SJSA1 (cell line): ENCODE measurements around the gene SCAMP4. TPM values are rescaled to one million over a fixed set of nuclear protein-coding genes. Genes with fewer than 3 reads are reported as not detected.
A peak's percentile ranks its signal among the peaks of the same experiment; 100 is the strongest.

Experiments
- DNase-seq, 2 experiments: peaks; one replicate each; pipeline ENCODE4 v3.0.0-alpha.2; 2015 to 2020; ENCODE audit warnings: low spot score in 2 of 2, low read depth in 1 of 2
- H3K27ac ChIP-seq: fragments of 250-450 bp; sonication (Bioruptor Pico); 2 replicates; pipeline ENCODE4 v1.5.1; 2020; ENCODE audit warnings: mild to moderate bottlenecking, moderate library complexity
- H3K27me3 ChIP-seq: fragments of 250-450 bp; sonication (Bioruptor Pico); replicated peaks from 2 replicates; pipeline ENCODE4 v1.5.1; 2020; ENCODE audit warnings: mild to moderate bottlenecking, moderate library complexity
- H3K36me3 ChIP-seq: fragments of 250-450 bp; sonication (Bioruptor Pico); 2 replicates; pipeline ENCODE4 v1.5.1; 2020; ENCODE audit warnings: mild to moderate bottlenecking
- H3K4me1 ChIP-seq: fragments of 250-450 bp; sonication (Bioruptor Pico); replicated peaks from 2 replicates; pipeline ENCODE4 v1.6.1; 2021; ENCODE audit warnings: mild to moderate bottlenecking
- H3K4me3 ChIP-seq: fragments of 250-450 bp; sonication (Bioruptor Pico); 2 replicates; pipeline ENCODE4 v1.5.1; 2020; ENCODE audit warnings: mild to moderate bottlenecking
- H3K9me3 ChIP-seq: fragments of 250-450 bp; sonication (Bioruptor Pico); replicated peaks from 2 replicates; pipeline ENCODE4 v1.5.1; 2020; ENCODE audit warnings: mild to moderate bottlenecking
- total RNA-seq: library from RNA; depleted of rRNA; stranded (reverse); fragments of >200 nt; shearing (Covaris generic); gene quantifications from 2 replicates; pipeline ENCODE4 v1.2.3, GENCODE V29; 2014

SCAMP4 gene
- total RNA-seq, 1 experiment from 2014 or later, result 47.3 TPM

GRCh38 chr19:1905863-1906375, 720 bp downstream of the SCAMP4 start:
- H3K27me3 ChIP-seq, result no peaks in the 10 kb centered on the region
- no peak for DNase-seq
- no peaks in the 10 kb centered on the region for H3K9me3 ChIP-seq
- peak overlapping the region; percentile 83 for H3K4me3 ChIP-seq
- peaks cover 7% of the 10 kb centered on the region for H3K4me1 ChIP-seq
- H3K36me3 ChIP-seq, result peaks cover 19% of the 10 kb centered on the region
- H3K27ac ChIP-seq, result peak overlapping the region; percentile 49

GRCh38 chr19:1906985-1907562, 1.9 kb downstream of the SCAMP4 start:
- DNase-seq, result no peak
- H3K27ac ChIP-seq, result no peak overlapping the region
- no peaks in the 10 kb centered on the region for H3K27me3 ChIP-seq
- peaks cover 22% of the 10 kb centered on the region for H3K36me3 ChIP-seq
- H3K4me3 ChIP-seq, result no peak overlapping the region
- peaks cover 7% of the 10 kb centered on the region for H3K4me1 ChIP-seq
- H3K9me3 ChIP-seq, result no peaks in the 10 kb centered on the region

- Histone ChIP-seq H3K36me3 (peaks cover 29% of the 10 kb centered on the region), H3K27ac (no peak overlapping the region), H3K4me1 (peaks cover 7% of the 10 kb centered on the region), H3K27me3 (no peaks in the 10 kb centered on the region), H3K9me3 (no peaks in the 10 kb centered on the region), H3K4me3 (no peak overlapping the region)
- DNase-seq, result no peak
Measured at GRCh38 chr19:1907563-1908363, 2.6 kb downstream of the SCAMP4 start.

GRCh38 chr19:1908364-1908678, 3.1 kb downstream of the SCAMP4 start:
- peaks cover 7% of the 10 kb centered on the region for H3K4me1 ChIP-seq
- H3K27me3 ChIP-seq, result no peaks in the 10 kb centered on the region
- DNase-seq, result no peak
- H3K36me3 ChIP-seq, result peaks cover 35% of the 10 kb centered on the region
- no peaks in the 10 kb centered on the region for H3K9me3 ChIP-seq
- no peak overlapping the region for H3K27ac ChIP-seq
- no peak overlapping the region for H3K4me3 ChIP-seq

GRCh38 chr19:1909761-1910080, 4.5 kb downstream of the SCAMP4 start:
- no peak for DNase-seq
- no peaks in the 10 kb centered on the region for H3K27me3 ChIP-seq
- no peaks in the 10 kb centered on the region for H3K9me3 ChIP-seq
- no peak overlapping the region for H3K4me3 ChIP-seq
- peaks cover 7% of the 10 kb centered on the region for H3K4me1 ChIP-seq
- H3K27ac ChIP-seq, result no peak overlapping the region
- peaks cover 44% of the 10 kb centered on the region for H3K36me3 ChIP-seq

GRCh38 chr19:1910177-1910576, 5.0 kb downstream of the SCAMP4 start:
- DNase-seq, result no peak
- H3K9me3 ChIP-seq, result no peaks in the 10 kb centered on the region
- H3K27me3 ChIP-seq, result no peaks in the 10 kb centered on the region
- H3K36me3 ChIP-seq, result peaks cover 44% of the 10 kb centered on the region
- no peak overlapping the region for H3K27ac ChIP-seq
- peaks cover 7% of the 10 kb centered on the region for H3K4me1 ChIP-seq
- H3K4me3 ChIP-seq, result no peak overlapping the region

- H3K27me3 ChIP-seq, result no peaks in the 10 kb centered on the region
- H3K9me3 ChIP-seq, result no peaks in the 10 kb centered on the region
- DNase-seq, result no peak
- H3K27ac ChIP-seq, result no peak overlapping the region
- peaks cover under 1% of the 10 kb centered on the region for H3K4me1 ChIP-seq
- peaks cover 36% of the 10 kb centered on the region for H3K36me3 ChIP-seq
- H3K4me3 ChIP-seq, result no peak overlapping the region
Measured at GRCh38 chr19:1911098-1911497, 5.9 kb downstream of the SCAMP4 start.

- Histone ChIP-seq H3K36me3 (peaks cover 35% of the 10 kb centered on the region), H3K9me3 (no peaks in the 10 kb centered on the region), H3K27ac (no peak overlapping the region), H3K27me3 (no peaks in the 10 kb centered on the region), H3K4me1 (no peaks in the 10 kb centered on the region), H3K4me3 (no peak overlapping the region)
- no peak for DNase-seq
Measured at GRCh38 chr19:1911995-1912394, 6.8 kb downstream of the SCAMP4 start.

GRCh38 chr19:1912760-1913505, 7.7 kb downstream of the SCAMP4 start:
- no peak for DNase-seq
- H3K9me3 ChIP-seq, result no peaks in the 10 kb centered on the region
- no peak overlapping the region for H3K27ac ChIP-seq

GRCh38 chr19:1913781-1914577, 8.8 kb downstream of the SCAMP4 start:
- DNase-seq, result no peak
- Histone ChIP-seq H3K36me3 (peaks cover 40% of the 10 kb centered on the region), H3K27ac (no peak overlapping the region), H3K4me1 (no peaks in the 10 kb centered on the region), H3K9me3 (no peaks in the 10 kb centered on the region), H3K4me3 (no peak overlapping the region), H3K27me3 (no peaks in the 10 kb centered on the region)

More at GRCh38 chr19:1912760-1913505, 7.7 kb downstream of the SCAMP4 start:
- no peak overlapping the region for H3K4me3 ChIP-seq
- peaks cover 39% of the 10 kb centered on the region for H3K36me3 ChIP-seq
- H3K4me1 ChIP-seq, result no peaks in the 10 kb centered on the region
- no peaks in the 10 kb centered on the region for H3K27me3 ChIP-seq

- no peak overlapping the region for H3K4me3 ChIP-seq
- peaks cover 44% of the 10 kb centered on the region for H3K36me3 ChIP-seq
Measured at GRCh38 chr19:1914826-1915341, 9.7 kb downstream of the SCAMP4 start.

GRCh38 chr19:1917146-1917545, 11.9 kb downstream of the SCAMP4 start:
- no peak for DNase-seq
- no peaks in the 10 kb centered on the region for H3K9me3 ChIP-seq
- H3K27me3 ChIP-seq, result no peaks in the 10 kb centered on the region
- H3K36me3 ChIP-seq, result peaks cover 54% of the 10 kb centered on the region
- no peaks in the 10 kb centered on the region for H3K4me1 ChIP-seq
- no peak overlapping the region for H3K27ac ChIP-seq
- no peak overlapping the region for H3K4me3 ChIP-seq

More at GRCh38 chr19:1914826-1915341, 9.7 kb downstream of the SCAMP4 start:
- H3K9me3 ChIP-seq, result no peaks in the 10 kb centered on the region
- H3K27ac ChIP-seq, result no peak overlapping the region
- no peak for DNase-seq
- no peaks in the 10 kb centered on the region for H3K4me1 ChIP-seq
- no peaks in the 10 kb centered on the region for H3K27me3 ChIP-seq

- no peaks in the 10 kb centered on the region for H3K9me3 ChIP-seq
- no peak overlapping the region for H3K27ac ChIP-seq
- DNase-seq, result no peak
- peaks cover 51% of the 10 kb centered on the region for H3K36me3 ChIP-seq
- H3K4me1 ChIP-seq, result no peaks in the 10 kb centered on the region
- H3K27me3 ChIP-seq, result no peaks in the 10 kb centered on the region
- no peak overlapping the region for H3K4me3 ChIP-seq
Measured at GRCh38 chr19:1917926-1918325, 12.7 kb downstream of the SCAMP4 start.
